Gastroesophageal sphincter (tissue), 4 donors: ENCODE data around the gene TTC32. TPM values are rescaled to one million over a fixed set of nuclear protein-coding genes. Genes with fewer than 3 reads are reported as not detected.

Source experiments
- ATAC-seq: fragments of 150-250 bp; one replicate; pipeline ENCODE4 v1.9.1; 2016; ENCODE audit warnings: mild to moderate bottlenecking, moderate library complexity
- H3K27ac ChIP-seq, 4 donors: fragments of 200-600 bp; sonication (generic) in 3 of 4; 1 replicate in 3 of 4; 2 replicates in 1 of 4; pipeline ENCODE4 v1.5.1; 2016 to 2019
- H3K27me3 ChIP-seq: fragments of 200-600 bp; sonication (generic); one replicate; pipeline ENCODE4 v1.5.1; 2019
- H3K36me3 ChIP-seq, 2 donors: fragments of 200-600 bp; sonication (generic); one replicate each; pipeline ENCODE4 v1.5.1; 2019; ENCODE audit warnings: control low read depth in 1 of 2
- H3K4me1 ChIP-seq, 3 donors: fragments of 200-600 bp; sonication (generic); 1 replicate in 2 of 3; 2 replicates in 1 of 3; pipeline ENCODE4 v1.5.1; 2016 to 2019; ENCODE audit warnings: control low read depth in 2 of 3
- H3K4me3 ChIP-seq, 2 donors: fragments of 200-600 bp; sonication (generic); one replicate each; pipeline ENCODE4 v1.5.1; 2019; ENCODE audit warnings: mild to moderate bottlenecking in 1 of 2, moderate library complexity in 1 of 2
- H3K9me3 ChIP-seq, 3 donors: fragments of 200-600 bp; sonication (generic); one replicate each; pipeline ENCODE4 v1.5.1; 2017 to 2019; ENCODE audit warnings: control low read depth in 2 of 3
- CTCF ChIP-seq, 4 experiments: fragments of 200-600 bp in 2 of 4; fragments of 450-650 bp in 2 of 4; sonication (generic) in 1 of 4; IDR thresholded peaks; one replicate each; pipeline ENCODE4 v1.5.1; 2017 to 2019; ENCODE audit warnings: antibody characterized with exemption in 4 of 4, mild to moderate bottlenecking in 2 of 4, moderate library complexity in 2 of 4
- EP300 ChIP-seq: sonication (generic); formaldehyde crosslinking; IDR thresholded peaks from one replicate; pipeline ENCODE4 v1.6.1; 2017; ENCODE audit warnings: antibody characterized with exemption, mild to moderate bottlenecking
- POLR2A ChIP-seq, 2 donors: fragments of 450-650 bp; IDR thresholded peaks; one replicate each; pipeline ENCODE4 v1.6.1; 2017; ENCODE audit warnings: antibody characterized with exemption in 2 of 2, mild to moderate bottlenecking in 2 of 2, moderate library complexity in 1 of 2
- POLR2AphosphoS5 ChIP-seq: sonication (generic); formaldehyde crosslinking; IDR thresholded peaks from one replicate; pipeline ENCODE4 v1.6.1; 2017; ENCODE audit warnings: antibody characterized with exemption
- WGBS, 2 donors: methylation state at CpG; one replicate each; pipeline ENCODE4 v1.1.5; 2018; ENCODE audit warnings: low coverage in 1 of 2; 5-methylcytosine and 5-hydroxymethylcytosine counted together
- total RNA-seq, 4 donors: library from RNA; depleted of rRNA; stranded (reverse); fragments of >200 nt; gene quantifications; one replicate each; pipeline ENCODE4 v1.1.0, GENCODE V29; 2016

TTC32 gene
- total RNA-seq, 4 donors from 2014 or later = 17.1 to 37.5 (median 17.9) TPM

- Histone ChIP-seq H3K27me3 (no peaks in the 10 kb centered on the region), H3K36me3 (no peaks in the 10 kb centered on the region), H3K4me1 (peaks cover 0 to 58% (median 10%) of the 10 kb centered on the region in 3 donors), H3K9me3 (no peaks in the 10 kb centered on the region), H3K27ac (peak overlapping the region in 2 of 4 donors; percentile 47 to 59), H3K4me3 (no peak overlapping the region)
- WGBS, 2 donors = 86 to 89% methylated on average over 6 to 9 of the region's 11 CpGs
- no peak for ATAC-seq
- TF ChIP-seq POLR2AphosphoS5 (no peak), EP300 (no peak), POLR2A (IDR thresholded peaks at IDR 0.05) (no peak), CTCF (IDR thresholded peaks at IDR 0.05) (no peak)
Observed at GRCh38 chr2:19859565-19859964, 42.2 kb downstream of the TTC32 start.

DNA sequence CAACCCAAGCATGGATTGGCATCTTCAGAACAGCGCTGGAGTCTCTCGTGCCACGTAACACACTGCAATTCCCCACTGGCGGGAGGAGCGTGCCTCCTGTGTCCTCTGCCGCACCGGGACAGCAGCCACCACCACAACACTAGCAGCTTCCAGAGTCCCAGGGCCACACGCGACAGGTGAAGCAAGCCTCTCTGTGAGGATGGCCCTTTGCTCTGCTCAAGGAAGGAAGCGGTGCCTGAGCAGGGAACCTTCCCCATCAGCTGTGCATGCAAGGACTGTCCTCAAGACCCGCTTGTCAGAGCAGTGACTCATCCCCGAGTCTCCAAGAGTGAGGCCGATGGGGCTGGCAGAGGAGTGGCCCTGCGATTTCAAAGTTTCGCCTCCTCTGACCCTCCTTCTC lies 44.0 kb downstream of the TTC32 start:
- no peaks in the 10 kb centered on the region for H3K9me3 ChIP-seq

DNA sequence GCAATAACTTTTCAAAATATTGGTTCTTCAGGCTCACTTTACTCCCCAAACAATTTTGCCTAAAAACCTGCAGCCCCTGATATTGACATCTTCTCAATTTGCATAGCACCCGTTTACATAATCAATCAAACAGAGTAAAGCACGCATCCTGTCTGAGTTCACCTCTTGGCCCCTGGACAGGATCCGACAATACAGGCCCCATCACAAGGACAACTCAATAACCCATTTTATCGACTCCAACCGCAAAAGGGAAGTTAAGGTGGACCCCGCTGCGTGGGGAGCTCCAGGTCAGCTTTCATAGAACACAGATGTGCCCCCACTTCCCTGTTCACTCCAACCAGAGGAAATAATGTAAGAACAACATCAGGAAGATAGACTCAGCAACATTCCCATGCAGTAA lies 44.7 kb downstream of the TTC32 start:
- Histone ChIP-seq H3K27ac (no peak overlapping the region), H3K36me3 (no peaks in the 10 kb centered on the region), H3K4me3 (no peak overlapping the region), H3K4me1 (peaks cover 0 to 41% (median 5%) of the 10 kb centered on the region in 3 donors), H3K27me3 (no peaks in the 10 kb centered on the region), H3K9me3 (no peaks in the 10 kb centered on the region)
- no peak for ATAC-seq
- TF ChIP-seq CTCF (IDR thresholded peaks at IDR 0.05) = no peak
- TF ChIP-seq POLR2AphosphoS5 = no peak
- 94% methylated on average over 2 of the region's 7 CpGs; no CpG with 5 or more reads in 1 of the 2 donors for WGBS, 2 donors

More for the DNA sequence above, 44.0 kb downstream of the TTC32 start:
- ATAC-seq = no peak
- H3K27me3 ChIP-seq = no peaks in the 10 kb centered on the region
- H3K36me3 ChIP-seq = no peaks in the 10 kb centered on the region
- H3K4me1 ChIP-seq = peaks cover 0 to 47% (median 6%) of the 10 kb centered on the region in 3 donors
- no peak overlapping the region for H3K4me3 ChIP-seq
- H3K27ac ChIP-seq = no peak overlapping the region
- TF ChIP-seq CTCF (IDR thresholded peaks at IDR 0.05) (no peak), POLR2AphosphoS5 (no peak), EP300 (no peak), POLR2A (IDR thresholded peaks at IDR 0.05) (no peak)
- 80% methylated on average over 1 of the region's 15 CpGs; no CpG with 5 or more reads in 1 of the 2 donors for WGBS, 2 donors

DNA sequence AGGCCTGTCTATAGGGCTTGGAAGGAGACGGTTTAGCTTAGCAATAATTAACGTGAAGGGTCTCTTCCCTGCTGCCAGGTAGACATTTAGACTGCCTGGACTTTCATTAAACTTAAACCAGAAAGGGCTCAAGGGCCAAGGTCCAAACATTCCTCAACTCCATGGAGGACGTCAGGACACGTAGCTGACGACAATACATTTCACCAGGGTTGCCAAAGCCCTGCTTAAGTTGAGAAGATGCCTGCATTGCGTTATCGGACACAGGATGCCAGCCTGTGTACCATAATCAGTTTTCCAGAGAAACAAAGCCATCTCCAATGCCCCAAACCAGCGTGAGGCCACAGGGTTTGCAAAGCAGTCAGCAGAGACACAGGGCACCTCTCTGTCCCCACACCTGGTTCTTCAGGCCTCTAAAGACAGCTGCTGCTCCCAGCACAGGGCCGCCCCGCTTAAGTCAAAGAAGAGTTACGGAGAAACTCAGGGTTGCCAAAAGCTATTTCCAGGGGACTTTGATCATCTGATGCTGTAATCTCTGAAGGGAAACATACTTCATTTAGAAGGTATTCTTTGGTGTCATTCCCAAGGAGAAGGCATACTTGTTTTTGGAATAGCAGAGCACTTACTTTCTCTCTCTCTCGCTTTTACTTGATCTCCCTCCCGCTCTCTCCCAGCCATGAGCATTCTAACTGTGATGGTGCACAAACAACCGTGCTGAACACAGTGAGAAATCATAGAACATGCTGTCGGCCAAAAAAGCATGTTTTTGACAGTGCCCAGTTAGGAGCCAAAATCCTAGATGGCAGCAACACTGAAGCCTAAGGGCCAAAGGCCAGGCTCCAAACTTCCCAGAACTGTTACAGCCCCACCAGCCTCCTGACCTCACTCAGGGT lies 46.0 kb downstream of the TTC32 start:
- Histone ChIP-seq H3K27ac (peak overlapping the region in 3 of 4 donors; percentile 61 to 72 (median 63)), H3K36me3 (no peaks in the 10 kb centered on the region), H3K4me1 (peaks cover 0 to 32% (median 3%) of the 10 kb centered on the region in 3 donors), H3K9me3 (no peaks in the 10 kb centered on the region), H3K4me3 (no peak overlapping the region), H3K27me3 (no peaks in the 10 kb centered on the region)
- 68 to 72% methylated on average over 9 to 13 of the region's 15 CpGs for WGBS, 2 donors
- peak; percentile 60 for ATAC-seq
- no peak for TF ChIP-seq EP300
- peak; percentile 84 for TF ChIP-seq POLR2AphosphoS5

DNA sequence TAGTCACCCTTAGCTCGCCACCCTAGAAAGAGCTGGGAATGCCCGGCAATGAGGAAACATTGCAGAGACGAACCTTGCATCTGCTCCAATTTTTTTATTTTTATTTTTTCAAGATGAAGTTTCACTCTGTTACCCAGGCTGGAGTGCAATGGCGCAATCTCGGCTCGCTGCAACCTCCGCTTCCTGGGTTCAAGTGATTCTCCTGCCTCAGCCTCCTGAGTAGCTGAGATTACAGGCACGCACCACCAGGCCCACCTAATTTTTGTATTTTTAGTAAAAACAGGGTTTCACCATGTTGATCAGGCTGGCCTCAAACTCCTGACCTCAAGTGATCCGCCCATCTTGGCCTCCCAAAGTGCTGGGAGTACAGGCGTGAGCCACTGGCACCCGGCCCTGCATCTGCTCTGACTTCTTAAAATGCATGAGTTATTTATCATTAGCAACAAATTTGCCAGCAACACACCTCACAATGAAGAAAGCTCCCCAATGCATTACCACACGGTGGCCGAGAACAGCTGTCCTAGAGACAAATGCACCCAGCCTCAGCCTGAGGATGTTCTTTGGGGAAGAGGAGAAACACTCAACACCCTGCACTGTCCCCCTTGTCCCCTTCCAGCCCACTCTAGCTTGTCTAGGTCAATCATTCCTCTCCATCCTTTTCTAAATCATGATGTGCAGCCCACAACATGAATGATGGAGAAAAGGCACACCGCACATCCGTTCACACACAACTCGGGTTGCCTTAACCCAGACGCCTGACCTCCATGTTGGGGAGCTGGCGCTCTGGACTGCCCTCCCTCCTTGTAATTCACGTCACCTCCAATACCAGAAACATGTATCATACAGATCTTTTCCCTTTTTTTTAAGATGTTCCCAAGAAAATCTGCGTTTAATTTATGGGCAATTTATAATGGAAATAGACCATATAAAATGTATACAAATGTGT lies 46.9 kb downstream of the TTC32 start:
- H3K4me3 ChIP-seq = no peak overlapping the region
- no peak for ATAC-seq
- H3K9me3 ChIP-seq = no peaks in the 10 kb centered on the region
- H3K27me3 ChIP-seq = no peaks in the 10 kb centered on the region
- H3K27ac ChIP-seq = peak overlapping the region in 1 of 4 donors; percentile 72
- peaks cover 0 to 25% (median 3%) of the 10 kb centered on the region in 3 donors for H3K4me1 ChIP-seq
- TF ChIP-seq CTCF (IDR thresholded peaks at IDR 0.05) (no peak), POLR2A (IDR thresholded peaks at IDR 0.05) (no peak), EP300 (no peak), POLR2AphosphoS5 (no peak)
- H3K36me3 ChIP-seq = no peaks in the 10 kb centered on the region
- WGBS, 2 donors = 97 to 100% methylated on average over 7 to 11 of the region's 20 CpGs
